Neural cell (in vitro differentiated cells): ENCODE data around the gene BRINP2. TPM values are rescaled to one million over a fixed set of nuclear protein-coding genes. Genes with fewer than 3 reads are reported as not detected.

Experiments
- H2AFZ ChIP-seq: fragments of 200-600, 300-800 bp; sonication (generic), shearing (Covaris generic); 2 replicates; pipeline ENCODE4 v1.6.0; 2014; ENCODE audit warnings: low read depth, mild to moderate bottlenecking, antibody characterized with exemption, low read length, moderate library complexity
- H3F3A ChIP-seq: fragments of 200-600 bp; shearing (Covaris generic); 2 replicates; pipeline ENCODE4 v1.6.1; 2016; ENCODE audit warnings: mild to moderate bottlenecking, moderate library complexity, mixed read lengths, antibody characterized with exemption, low read length; ENCODE audit not compliant: insufficient read depth, poor library complexity, severe bottlenecking
- H3K27ac ChIP-seq: fragments of 200-600, 300-800 bp; sonication (generic), shearing (Covaris generic); 2 replicates; pipeline ENCODE4 v1.5.1; 2014; ENCODE audit warnings: mild to moderate bottlenecking, low read length, moderate library complexity
- H3K27me3 ChIP-seq: fragments of 300-800, 200-600 bp; sonication (generic), shearing (Covaris generic); 2 replicates; pipeline ENCODE4 v1.6.0; 2014; ENCODE audit warnings: mild to moderate bottlenecking, low read depth, low read length, moderate library complexity; ENCODE audit not compliant: insufficient read depth
- H3K36me3 ChIP-seq: fragments of 300-800, 200-600 bp; sonication (generic), shearing (Covaris generic); 2 replicates; pipeline ENCODE4 v1.5.1; 2014; ENCODE audit warnings: mild to moderate bottlenecking, antibody characterized with exemption, low read length, moderate library complexity; ENCODE audit not compliant: insufficient read depth
- H3K4me2 ChIP-seq: fragments of 300-800, 200-600 bp; sonication (generic), shearing (Covaris generic); 2 replicates; pipeline ENCODE4 v1.6.0; 2014; ENCODE audit warnings: mild to moderate bottlenecking, low read length
- H3K4me3 ChIP-seq: fragments of 300-800, 200-600 bp; sonication (generic), shearing (Covaris generic); 2 replicates; pipeline ENCODE4 v1.5.1; 2014; ENCODE audit warnings: mild to moderate bottlenecking, low read length, moderate library complexity
- H3K79me2 ChIP-seq: fragments of 200-600 bp; shearing (Covaris generic); replicated peaks from 2 replicates; pipeline ENCODE4 v1.6.0; 2014; ENCODE audit warnings: mild to moderate bottlenecking, low read length, moderate library complexity; ENCODE audit not compliant: insufficient read depth
- H3K9ac ChIP-seq: fragments of 300-800, 200-600 bp; sonication (generic), shearing (Covaris generic); 2 replicates; pipeline ENCODE4 v1.6.1; 2016; ENCODE audit warnings: mild to moderate bottlenecking, low read length, mixed read lengths
- H3K9me2 ChIP-seq: fragments of 200-600 bp; shearing (Covaris generic); 2 replicates; pipeline ENCODE4 v1.6.1; 2016; ENCODE audit warnings: mild to moderate bottlenecking, low read length, mixed read lengths; ENCODE audit not compliant: insufficient read depth
- H3K9me3 ChIP-seq: fragments of 200-600, 300-800 bp; sonication (generic), shearing (Covaris generic); 2 replicates; pipeline ENCODE4 v1.6.1; 2016; ENCODE audit warnings: mild to moderate bottlenecking, mixed run types, low read length, moderate library complexity, mixed read lengths
- H4K20me1 ChIP-seq: fragments of 200-600 bp; shearing (Covaris generic); 2 replicates; pipeline ENCODE4 v1.6.1; 2016; ENCODE audit warnings: mild to moderate bottlenecking, mixed run types; ENCODE audit not compliant: insufficient read depth
- CTCF ChIP-seq: fragments of 450-650 bp; IDR thresholded peaks from 2 replicates; pipeline ENCODE4 v1.5.1; 2014; ENCODE audit warnings: antibody characterized with exemption, mild to moderate bottlenecking, moderate library complexity; ENCODE audit not compliant: poor library complexity, severe bottlenecking
- EP300 ChIP-seq: fragments of 450-650 bp; conservative IDR thresholded peaks from 2 replicates; pipeline ENCODE4 v1.6.1; 2014; ENCODE audit warnings: antibody characterized with exemption, mild to moderate bottlenecking, moderate library complexity; ENCODE audit not compliant: poor library complexity, severe bottlenecking
- EZH2 ChIP-seq: fragments of 200-600, 300-800 bp; shearing (Covaris generic), sonication (generic); IDR thresholded peaks from 2 replicates; pipeline ENCODE4 v1.6.1; 2014; ENCODE audit warnings: antibody characterized with exemption, low read length, borderline replicate concordance, mild to moderate bottlenecking; ENCODE audit not compliant: insufficient read depth, poor library complexity, severe bottlenecking
- MXI1 ChIP-seq: fragments of 450-650 bp; conservative IDR thresholded peaks from 2 replicates; pipeline ENCODE4 v1.6.1; 2014; ENCODE audit warnings: antibody characterized with exemption, mild to moderate bottlenecking; ENCODE audit not compliant: poor library complexity, severe bottlenecking
- POLR2AphosphoS5 ChIP-seq: IDR thresholded peaks from 2 replicates; pipeline ENCODE4 v1.6.1; 2012
- RAD21 ChIP-seq: fragments of 450-650 bp; conservative IDR thresholded peaks from 2 replicates; pipeline ENCODE4 v1.6.1; 2014; ENCODE audit warnings: antibody characterized with exemption, mild to moderate bottlenecking, moderate library complexity
- REST ChIP-seq: IDR thresholded peaks from 2 replicates; pipeline ENCODE4 v1.6.1; 2012; ENCODE audit warnings: borderline replicate concordance
- SMC3 ChIP-seq: fragments of 450-650 bp; conservative IDR thresholded peaks from 2 replicates; pipeline ENCODE4 v1.6.1; 2014; ENCODE audit warnings: antibody characterized with exemption, mild to moderate bottlenecking, moderate library complexity; ENCODE audit not compliant: poor library complexity
- TAF1 ChIP-seq: IDR thresholded peaks from 2 replicates; pipeline ENCODE4 v1.6.1; 2012; ENCODE audit warnings: low read depth
- polyA plus RNA-seq: library from polyadenylated mRNA; depleted of rRNA; stranded (reverse); fragments of >200 nt; gene quantifications from 2 replicates; pipeline ENCODE4 v1.2.3, GENCODE V29; 2014

BRINP2 gene
- polyA plus RNA-seq, 1 donor from 2014 or later, result 12.9 TPM

- no peak overlapping the region for H3K4me2 ChIP-seq
- H3K36me3 ChIP-seq, result no peaks in the 10 kb centered on the region
- no peak overlapping the region for H3K27ac ChIP-seq
- no peaks in the 10 kb centered on the region for H4K20me1 ChIP-seq
- no peaks in the 10 kb centered on the region for H3K9me3 ChIP-seq
- no peaks in the 10 kb centered on the region for H3K79me2 ChIP-seq
- peaks cover 5% of the 10 kb centered on the region for H3F3A ChIP-seq
- H3K9ac ChIP-seq, result no peak overlapping the region
- no peak overlapping the region for H2AFZ ChIP-seq
- H3K4me3 ChIP-seq, result no peak overlapping the region
- TF ChIP-seq TAF1 (no peak), CTCF (no peak), RAD21 (no peak), SMC3 (no peak), POLR2AphosphoS5 (no peak), EZH2 (no peak), REST (no peak), EP300 (no peak), MXI1 (no peak)
- H3K9me2 ChIP-seq, result no peaks in the 10 kb centered on the region
- no peaks in the 10 kb centered on the region for H3K27me3 ChIP-seq
Measured at GRCh38 chr1:177310326-177310725, 139.6 kb downstream of the BRINP2 start.

- Histone ChIP-seq H3K9me2 (no peaks in the 10 kb centered on the region), H2AFZ (no peak overlapping the region), H3K27ac (peak overlapping the region; percentile 7), H3K9ac (no peak overlapping the region), H3K4me3 (peak overlapping the region; percentile 5), H4K20me1 (no peaks in the 10 kb centered on the region), H3K4me2 (no peak overlapping the region), H3K36me3 (no peaks in the 10 kb centered on the region), H3K79me2 (no peaks in the 10 kb centered on the region), H3K27me3 (no peaks in the 10 kb centered on the region), H3F3A (peaks cover 5% of the 10 kb centered on the region), H3K9me3 (no peaks in the 10 kb centered on the region)
- no peak for TF ChIP-seq SMC3
- no peak for TF ChIP-seq TAF1
- TF ChIP-seq EZH2, result no peak
Measured at GRCh38 chr1:177311111-177311510, 140.4 kb downstream of the BRINP2 start.

GRCh38 chr1:177311586-177311985, 140.8 kb downstream of the BRINP2 start:
- no peak for TF ChIP-seq MXI1
- no peak for TF ChIP-seq EZH2
- no peak for TF ChIP-seq POLR2AphosphoS5
- no peak for TF ChIP-seq TAF1
- no peak for TF ChIP-seq REST
- TF ChIP-seq EP300, result no peak
- no peak for TF ChIP-seq SMC3
- no peak for TF ChIP-seq RAD21
- TF ChIP-seq CTCF, result no peak
- no peak overlapping the region for H3K9ac ChIP-seq
- peak overlapping the region; percentile 5 for H3K4me3 ChIP-seq
- H3K27me3 ChIP-seq, result no peaks in the 10 kb centered on the region
- no peaks in the 10 kb centered on the region for H3K9me2 ChIP-seq
- H4K20me1 ChIP-seq, result no peaks in the 10 kb centered on the region
- H3K79me2 ChIP-seq, result no peaks in the 10 kb centered on the region
- H3K27ac ChIP-seq, result peak overlapping the region; percentile 7
- H2AFZ ChIP-seq, result no peak overlapping the region
- no peaks in the 10 kb centered on the region for H3K9me3 ChIP-seq
- no peak overlapping the region for H3K4me2 ChIP-seq
- peaks cover 5% of the 10 kb centered on the region for H3F3A ChIP-seq
- no peaks in the 10 kb centered on the region for H3K36me3 ChIP-seq
